Astrocyte (in vitro differentiated cells and primary cell): ENCODE measurements around the gene ADCY4.

ENCODE experiments used
- CTCF ChIP-seq: IDR thresholded peaks from 2 replicates; pipeline ENCODE4 v1.5.1; 2011; ENCODE audit warnings: low read depth, mild to moderate bottlenecking, inconsistent platforms, low read length, moderate library complexity; ENCODE audit not compliant: insufficient read depth
- EZH2 ChIP-seq: IDR thresholded peaks from 2 replicates; pipeline ENCODE4 v1.6.1; 2012; ENCODE audit warnings: mild to moderate bottlenecking, low read length, inconsistent platforms; ENCODE audit not compliant: insufficient read depth

- no peak for TF ChIP-seq CTCF
- no peak for TF ChIP-seq EZH2
Observed at GRCh38 chr14:24292118-24292807, 42.6 kb downstream of the ADCY4 start.
